GM19238 (cell line): Measurements from ENCODE around the gene BAHCC1.

Experiments used
- DNase-seq: peaks from one replicate; pipeline ENCODE4 v3.0.0; 2011; ENCODE audit warnings: low spot score; ENCODE audit not compliant: insufficient read length

Gene BAHCC1

DNA sequence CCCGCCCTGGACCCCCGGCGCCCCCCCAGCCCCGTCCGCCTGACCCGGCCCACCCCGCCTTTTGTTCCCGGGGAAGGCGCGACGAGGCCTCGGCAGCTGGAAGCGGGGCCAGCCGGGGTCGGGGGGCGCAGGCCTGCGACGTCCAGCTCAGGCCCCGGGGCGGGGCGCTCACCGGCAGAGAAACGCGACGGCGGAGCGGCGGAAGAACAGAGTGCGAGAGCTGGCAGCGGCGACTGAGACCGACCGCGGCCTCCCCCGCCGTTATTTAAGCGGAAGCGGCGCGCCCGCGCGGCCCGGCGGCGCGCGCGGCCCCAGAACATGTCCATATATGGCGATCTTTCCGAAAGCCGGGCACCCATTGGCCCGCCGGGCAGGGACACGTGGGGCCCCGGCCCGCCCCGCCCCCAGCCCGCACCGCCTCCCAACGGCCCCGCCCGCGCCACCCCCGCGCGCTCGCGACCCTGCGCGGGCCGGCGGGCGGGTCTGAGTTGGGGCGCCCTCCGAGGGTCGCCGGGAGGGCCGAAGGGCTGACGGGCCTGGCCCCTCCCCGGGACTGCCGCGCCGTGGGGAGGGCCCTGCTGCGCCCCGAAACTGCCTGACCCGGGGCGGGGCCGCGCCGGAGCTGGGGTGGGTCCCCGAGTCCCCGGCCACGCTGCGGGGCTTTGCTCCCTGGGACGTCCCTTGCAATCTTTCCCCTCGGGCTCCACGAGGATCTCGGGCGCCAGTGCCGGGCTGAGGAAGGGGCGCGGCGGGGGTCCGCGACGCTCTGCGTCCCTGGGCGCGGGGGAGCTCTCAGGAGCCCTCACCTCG, 117.5 kb downstream of the BAHCC1 start, which contains the start of gene ACTG1:
Gene ACTG1 (minus strand): TSS at position 238 of the 810 bp plus-strand sequence. CDS start 445 bp downstream, outside the sequence.
- DNase-seq = peak; percentile 92

DNA sequence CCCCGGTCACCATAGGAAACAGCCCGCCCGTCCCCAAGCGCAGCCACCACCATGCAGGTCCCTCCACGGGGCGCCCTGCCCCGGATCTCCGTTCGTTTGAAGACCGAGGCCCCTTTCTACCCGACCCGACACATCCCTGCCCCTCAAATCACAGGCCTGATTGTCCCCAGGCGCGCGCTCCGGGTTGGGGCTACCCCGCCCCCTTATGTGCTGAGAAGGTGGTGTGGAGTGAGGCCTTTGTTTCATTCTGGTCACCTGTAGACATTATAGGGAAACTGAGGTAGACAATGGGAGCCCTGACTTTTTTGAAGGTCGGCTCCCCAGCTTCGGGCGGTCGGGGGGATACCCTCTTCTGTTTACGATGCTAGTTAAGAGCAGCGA, 118.1 kb downstream of the BAHCC1 start:
- no peak for DNase-seq

DNA sequence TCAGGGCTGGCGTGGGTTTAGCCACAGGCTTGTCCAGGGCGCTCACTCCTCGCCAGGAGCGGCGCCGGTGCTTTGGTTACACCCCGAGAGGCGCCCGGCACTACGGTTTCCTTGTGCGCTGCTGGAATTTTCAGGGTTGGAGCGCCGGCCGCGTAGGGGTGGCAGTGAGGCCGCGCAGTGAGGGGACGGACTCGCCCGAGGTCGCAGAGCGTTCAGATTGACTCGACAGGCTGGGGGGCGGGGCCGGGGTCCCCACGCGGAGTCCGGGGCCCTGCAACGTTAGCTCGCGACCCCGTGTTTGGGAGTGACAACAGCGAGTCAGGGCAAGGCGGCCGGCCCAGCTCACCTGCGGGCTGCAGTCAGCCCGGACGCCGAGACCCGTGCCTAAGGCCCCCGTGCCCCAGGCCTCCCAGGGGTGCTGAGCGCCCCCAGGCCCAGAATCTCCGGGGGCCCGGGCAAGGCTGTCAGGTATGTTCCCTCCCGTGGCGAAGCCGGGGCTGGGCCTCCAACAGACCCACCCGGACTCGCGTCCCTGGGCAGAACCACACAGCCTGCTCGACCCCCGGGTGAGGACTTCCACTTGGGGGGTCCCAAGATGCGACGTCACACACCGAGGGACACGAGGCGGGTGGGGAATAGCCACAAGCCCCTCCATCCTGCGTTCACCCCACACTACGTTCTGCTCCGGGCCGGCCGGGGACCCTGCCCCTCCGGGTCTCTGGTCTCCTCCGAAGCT, 118.7 kb downstream of the BAHCC1 start:
- DNase-seq = no peak

DNA sequence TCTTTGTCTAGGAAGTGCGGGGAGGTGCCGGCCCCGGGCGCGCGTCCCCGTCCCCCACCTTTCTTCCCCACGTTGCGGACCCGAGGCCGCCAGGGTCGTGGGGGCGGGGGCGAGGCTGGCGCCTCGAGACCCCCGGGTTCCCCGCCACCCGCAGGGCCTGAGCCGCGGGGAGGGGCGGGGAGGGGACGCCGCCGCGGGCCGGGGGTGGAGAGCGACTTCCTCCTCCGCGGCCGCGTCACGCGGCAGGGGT, 119.2 kb downstream of the BAHCC1 start:
- DNase-seq = no peak

DNA sequence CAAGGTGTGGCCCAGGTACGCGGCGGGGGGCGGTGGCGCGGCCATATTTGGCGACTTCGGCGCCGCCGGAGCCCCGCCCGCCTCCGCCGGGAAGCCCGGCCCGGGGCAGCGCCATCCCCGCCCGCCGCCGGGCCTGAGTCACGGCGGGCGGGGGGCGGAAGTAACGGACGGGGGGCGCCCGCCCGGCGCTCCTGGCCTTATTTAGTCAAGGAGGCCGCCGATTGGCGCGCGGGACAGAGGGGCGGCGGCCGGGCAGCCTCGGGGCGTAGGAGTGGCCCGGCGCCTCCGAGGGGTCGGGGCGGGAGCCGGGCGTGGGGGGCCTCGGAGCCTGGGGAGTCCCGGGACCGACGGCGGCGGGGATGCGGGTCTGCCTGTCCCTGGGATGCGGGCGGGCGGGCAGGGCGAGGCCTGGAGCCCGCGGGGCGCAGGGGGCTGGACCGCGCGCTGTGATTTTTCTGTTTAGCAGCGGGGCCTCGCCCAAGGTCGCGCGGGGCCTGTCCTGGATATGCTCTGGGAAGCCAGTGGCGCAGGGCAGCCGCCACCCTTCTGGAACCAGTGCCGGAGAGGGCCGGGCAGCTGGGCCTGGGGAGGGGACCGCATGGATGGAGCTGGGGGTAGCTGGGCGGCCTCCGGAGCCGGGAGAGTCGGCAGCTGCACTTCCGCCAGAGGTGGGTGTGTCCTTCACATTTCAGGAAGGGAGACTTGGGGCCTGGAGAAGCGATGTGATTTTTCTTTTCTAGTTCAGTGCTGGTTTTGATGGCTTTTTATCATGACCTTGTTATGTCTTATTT, 119.7 kb downstream of the BAHCC1 start:
- peak; percentile 61 for DNase-seq

DNA sequence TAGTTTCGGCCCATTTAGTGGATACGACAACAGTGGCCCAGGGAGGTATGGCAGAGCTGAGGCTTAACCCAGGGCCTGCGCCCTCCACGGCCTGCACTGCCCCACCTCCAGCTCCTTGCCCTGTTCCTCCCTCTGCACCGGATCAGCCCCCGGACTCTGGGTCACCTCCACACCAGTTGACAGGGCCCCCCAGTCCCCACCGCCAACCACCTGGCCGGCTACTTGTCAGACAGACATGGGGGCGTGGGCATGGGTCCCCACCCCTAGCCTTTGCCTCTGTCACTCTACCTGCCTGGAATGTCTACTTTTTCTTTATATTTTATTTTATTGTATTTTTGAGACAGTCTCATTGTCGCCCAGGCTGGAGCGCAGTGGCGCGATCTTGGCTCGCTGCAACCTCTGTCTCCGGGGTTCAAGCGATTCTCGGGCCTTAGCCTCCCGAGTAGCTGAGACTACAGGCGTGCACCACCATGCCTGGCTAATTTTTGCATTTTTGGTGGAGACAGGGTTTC, 120.3 kb downstream of the BAHCC1 start:
- no peak for DNase-seq
